HEK293 (cell line): ENCODE measurements around the gene ENGASE.

ENCODE experiments used
- YY1 ChIP-seq: fragments of 450-650 bp; formaldehyde crosslinking; IDR thresholded peaks from 2 replicates; pipeline ENCODE4 v1.5.1; 2018; ENCODE audit warnings: missing biosample characterization, missing genetic modification characterization
- ZNF155 ChIP-seq: fragments of 450-650 bp; formaldehyde crosslinking; IDR thresholded peaks from 2 replicates; pipeline ENCODE4 v1.5.1; 2016; ENCODE audit warnings: missing biosample characterization, missing genetic modification characterization
- ZNF174 ChIP-seq: fragments of 450-650 bp; formaldehyde crosslinking; IDR thresholded peaks from 2 replicates; pipeline ENCODE4 v1.5.0; 2017; ENCODE audit warnings: missing biosample characterization, mild to moderate bottlenecking, missing genetic modification characterization
- ZNF24 ChIP-seq: fragments of 450-650 bp; formaldehyde crosslinking; IDR thresholded peaks from 2 replicates; pipeline ENCODE4 v1.5.1; 2016; ENCODE audit warnings: missing biosample characterization, missing genetic modification characterization
- ZNF311 ChIP-seq: fragments of 450-650 bp; formaldehyde crosslinking; IDR thresholded peaks from 2 replicates; pipeline ENCODE4 v1.5.1; 2017; ENCODE audit warnings: missing biosample characterization, missing genetic modification characterization, borderline replicate concordance
- ZNF48 ChIP-seq: fragments of 450-650 bp; formaldehyde crosslinking; IDR thresholded peaks from 2 replicates; pipeline ENCODE4 v1.5.1; 2016; ENCODE audit warnings: missing biosample characterization, missing genetic modification characterization
- ZNF521 ChIP-seq: fragments of 450-650 bp; formaldehyde crosslinking; IDR thresholded peaks from 2 replicates; pipeline ENCODE4 v1.5.1; 2017; ENCODE audit warnings: missing biosample characterization, mild to moderate bottlenecking, missing genetic modification characterization
- ZNF658 ChIP-seq: fragments of 450-650 bp; formaldehyde crosslinking; IDR thresholded peaks from 2 replicates; pipeline ENCODE4; 2016; ENCODE audit warnings: missing biosample characterization, missing genetic modification characterization
- TF ChIP-seq, protein P1 (sequence below): fragments of 450-650 bp; formaldehyde crosslinking; IDR thresholded peaks from 2 replicates; pipeline ENCODE4 v1.5.1; 2016; ENCODE audit warnings: missing biosample characterization, missing genetic modification characterization
- TF ChIP-seq, protein P2 (sequence below): fragments of 450-650 bp; formaldehyde crosslinking; IDR thresholded peaks from 2 replicates; pipeline ENCODE4 v1.5.1; 2016; ENCODE audit warnings: missing biosample characterization, missing genetic modification characterization
- TF ChIP-seq, protein P3 (sequence below): fragments of 450-650 bp; formaldehyde crosslinking; IDR thresholded peaks from 2 replicates; pipeline ENCODE4 v1.5.1; 2016; ENCODE audit warnings: missing biosample characterization, missing genetic modification characterization

DNA sequence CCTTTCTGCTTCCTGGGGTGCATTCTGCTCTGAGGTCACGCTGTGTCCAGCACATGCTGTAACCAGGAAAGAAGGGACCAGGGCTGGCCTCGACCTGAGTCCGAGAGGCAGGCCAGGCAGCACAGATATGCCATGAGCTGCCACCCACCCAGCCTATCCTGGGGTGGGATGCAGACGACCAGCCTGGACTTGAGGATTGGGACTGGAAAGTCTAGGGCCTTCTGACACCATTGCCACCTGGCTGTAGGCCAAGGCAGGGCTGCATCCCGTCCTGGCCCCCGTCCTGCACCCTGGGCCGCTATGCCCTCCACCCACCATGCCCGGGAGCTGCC lies 14.3 kb downstream of the ENGASE start:
- TF ChIP-seq, protein P1, sequence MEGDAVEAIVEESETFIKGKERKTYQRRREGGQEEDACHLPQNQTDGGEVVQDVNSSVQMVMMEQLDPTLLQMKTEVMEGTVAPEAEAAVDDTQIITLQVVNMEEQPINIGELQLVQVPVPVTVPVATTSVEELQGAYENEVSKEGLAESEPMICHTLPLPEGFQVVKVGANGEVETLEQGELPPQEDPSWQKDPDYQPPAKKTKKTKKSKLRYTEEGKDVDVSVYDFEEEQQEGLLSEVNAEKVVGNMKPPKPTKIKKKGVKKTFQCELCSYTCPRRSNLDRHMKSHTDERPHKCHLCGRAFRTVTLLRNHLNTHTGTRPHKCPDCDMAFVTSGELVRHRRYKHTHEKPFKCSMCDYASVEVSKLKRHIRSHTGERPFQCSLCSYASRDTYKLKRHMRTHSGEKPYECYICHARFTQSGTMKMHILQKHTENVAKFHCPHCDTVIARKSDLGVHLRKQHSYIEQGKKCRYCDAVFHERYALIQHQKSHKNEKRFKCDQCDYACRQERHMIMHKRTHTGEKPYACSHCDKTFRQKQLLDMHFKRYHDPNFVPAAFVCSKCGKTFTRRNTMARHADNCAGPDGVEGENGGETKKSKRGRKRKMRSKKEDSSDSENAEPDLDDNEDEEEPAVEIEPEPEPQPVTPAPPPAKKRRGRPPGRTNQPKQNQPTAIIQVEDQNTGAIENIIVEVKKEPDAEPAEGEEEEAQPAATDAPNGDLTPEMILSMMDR (tag by site-specific recombination): no peak
- no peak for TF ChIP-seq ZNF155 (tag by site-specific recombination)
- no peak for TF ChIP-seq ZNF24 (tag by site-specific recombination)
- no peak for TF ChIP-seq YY1 (tag by site-specific recombination)
- no peak for TF ChIP-seq ZNF658 (tag by site-specific recombination)
- TF ChIP-seq, protein P2, sequence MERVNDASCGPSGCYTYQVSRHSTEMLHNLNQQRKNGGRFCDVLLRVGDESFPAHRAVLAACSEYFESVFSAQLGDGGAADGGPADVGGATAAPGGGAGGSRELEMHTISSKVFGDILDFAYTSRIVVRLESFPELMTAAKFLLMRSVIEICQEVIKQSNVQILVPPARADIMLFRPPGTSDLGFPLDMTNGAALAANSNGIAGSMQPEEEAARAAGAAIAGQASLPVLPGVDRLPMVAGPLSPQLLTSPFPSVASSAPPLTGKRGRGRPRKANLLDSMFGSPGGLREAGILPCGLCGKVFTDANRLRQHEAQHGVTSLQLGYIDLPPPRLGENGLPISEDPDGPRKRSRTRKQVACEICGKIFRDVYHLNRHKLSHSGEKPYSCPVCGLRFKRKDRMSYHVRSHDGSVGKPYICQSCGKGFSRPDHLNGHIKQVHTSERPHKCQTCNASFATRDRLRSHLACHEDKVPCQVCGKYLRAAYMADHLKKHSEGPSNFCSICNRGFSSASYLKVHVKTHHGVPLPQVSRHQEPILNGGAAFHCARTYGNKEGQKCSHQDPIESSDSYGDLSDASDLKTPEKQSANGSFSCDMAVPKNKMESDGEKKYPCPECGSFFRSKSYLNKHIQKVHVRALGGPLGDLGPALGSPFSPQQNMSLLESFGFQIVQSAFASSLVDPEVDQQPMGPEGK (tag by site-specific recombination): no peak
- no peak for TF ChIP-seq ZNF174 (tag by site-specific recombination)
- TF ChIP-seq, protein P3, sequence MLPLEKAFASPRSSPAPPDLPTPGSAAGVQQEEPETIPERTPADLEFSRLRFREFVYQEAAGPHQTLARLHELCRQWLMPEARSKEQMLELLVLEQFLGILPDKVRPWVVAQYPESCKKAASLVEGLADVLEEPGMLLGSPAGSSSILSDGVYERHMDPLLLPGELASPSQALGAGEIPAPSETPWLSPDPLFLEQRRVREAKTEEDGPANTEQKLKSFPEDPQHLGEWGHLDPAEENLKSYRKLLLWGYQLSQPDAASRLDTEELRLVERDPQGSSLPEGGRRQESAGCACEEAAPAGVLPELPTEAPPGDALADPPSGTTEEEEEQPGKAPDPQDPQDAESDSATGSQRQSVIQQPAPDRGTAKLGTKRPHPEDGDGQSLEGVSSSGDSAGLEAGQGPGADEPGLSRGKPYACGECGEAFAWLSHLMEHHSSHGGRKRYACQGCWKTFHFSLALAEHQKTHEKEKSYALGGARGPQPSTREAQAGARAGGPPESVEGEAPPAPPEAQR (tag by site-specific recombination): no peak
- no peak for TF ChIP-seq ZNF521 (tag by site-specific recombination)
- no peak for TF ChIP-seq ZNF48
- TF ChIP-seq ZNF311: no peak
